ENCODE measurements around the gene ASB6. TPM values are rescaled to one million over a fixed set of nuclear protein-coding genes. Genes with fewer than 3 reads are reported as not detected.

The ASB6 gene
- total and polyA plus RNA-seq, 2 experiments from 2014 or later: 22.9 to 24.1 TPM

- Histone ChIP-seq H3K9ac (no peak overlapping the region), H3K9me3 (ENCODE audit: low read depth) (no peaks in the 10 kb centered on the region), H3F3A (ENCODE audit: insufficient read depth) (peaks cover 14% of the 10 kb centered on the region; the same call in 1 of the 2 replicates), H3K27ac (no peak overlapping the region), H4K20me1 (ENCODE audit: insufficient read depth) (no peaks in the 10 kb centered on the region), H3K4me3 (no peak overlapping the region), H3K4me2 (ENCODE audit: unreplicated experiment) (no peak overlapping the region), H3K4me1 (ENCODE audit: insufficient read depth) (peaks cover 19% of the 10 kb centered on the region), H3K79me2 (ENCODE audit: insufficient read depth) (no peaks in the 10 kb centered on the region), H3K36me3 (ENCODE audit: low read depth) (no peaks in the 10 kb centered on the region), H3K27me3 (replicated peaks; ENCODE audit: insufficient read depth) (no peaks in the 10 kb centered on the region), H2AFZ (no peak overlapping the region), H3K9me2 (ENCODE audit: insufficient read depth) (no peaks in the 10 kb centered on the region)
- DNase-seq: no peak
- WGBS, 2 experiments (ENCODE audit: low coverage in 1 of 2, low lambda C conversion rate in 2 of 2, missing lambda C conversion rate in 2 of 2): 89 to 92% methylated on average over 5 of the region's 5 CpGs
- in situ Hi-C loops (cut with MboI): no loop called here
- no peak for TF ChIP-seq EZH2phosphoT487 (IDR thresholded peaks at IDR 0.05; ENCODE audit: insufficient read depth, low read depth)
- TF ChIP-seq EZH2 (IDR thresholded peaks at IDR 0.05; ENCODE audit: insufficient read depth, poor library complexity, severe bottlenecking): no peak
These were observed 50.0 kb downstream of the ASB6 start for GRCh38 chr9:129591916-129592315.

GRCh38 chr9:129590466-129590865 is 51.5 kb downstream of the ASB6 start:
- WGBS, 2 experiments (ENCODE audit: low coverage in 1 of 2, low lambda C conversion rate in 2 of 2, missing lambda C conversion rate in 2 of 2): 82 to 89% methylated on average over 6 of the region's 6 CpGs
- Histone ChIP-seq H2AFZ (no peak overlapping the region), H3K9me3 (ENCODE audit: low read depth) (no peaks in the 10 kb centered on the region), H3K9me2 (ENCODE audit: insufficient read depth) (no peaks in the 10 kb centered on the region), H3K27ac (no peak overlapping the region), H3K4me2 (ENCODE audit: unreplicated experiment) (no peak overlapping the region), H3F3A (ENCODE audit: insufficient read depth) (peaks cover 4% of the 10 kb centered on the region; the same call in 1 of the 2 replicates), H4K20me1 (ENCODE audit: insufficient read depth) (no peaks in the 10 kb centered on the region), H3K4me1 (ENCODE audit: insufficient read depth) (peaks cover 6% of the 10 kb centered on the region), H3K79me2 (ENCODE audit: insufficient read depth) (no peaks in the 10 kb centered on the region), H3K36me3 (ENCODE audit: low read depth) (no peaks in the 10 kb centered on the region), H3K27me3 (replicated peaks; ENCODE audit: insufficient read depth) (no peaks in the 10 kb centered on the region), H3K9ac (no peak overlapping the region), H3K4me3 (no peak overlapping the region)
- no peak for TF ChIP-seq EZH2phosphoT487 (IDR thresholded peaks at IDR 0.05; ENCODE audit: insufficient read depth, low read depth)
- no peak for TF ChIP-seq EZH2 (IDR thresholded peaks at IDR 0.05; ENCODE audit: insufficient read depth, poor library complexity, severe bottlenecking)
- no peak for DNase-seq
- in situ Hi-C loops (cut with MboI): no loop called here

- no peak overlapping the region for H2AFZ ChIP-seq
- no peak overlapping the region for H3K9ac ChIP-seq
- no peak for DNase-seq
- no peaks in the 10 kb centered on the region for H3K27me3 ChIP-seq (replicated peaks; ENCODE audit: insufficient read depth)
- H3K36me3 ChIP-seq (ENCODE audit: low read depth): no peaks in the 10 kb centered on the region
- WGBS, 2 experiments (ENCODE audit: low coverage in 1 of 2, low lambda C conversion rate in 2 of 2, missing lambda C conversion rate in 2 of 2): 79 to 85% methylated on average over 21 to 23 of the region's 23 CpGs
- no peak overlapping the region for H3K4me3 ChIP-seq
- H3K4me2 ChIP-seq (ENCODE audit: unreplicated experiment): no peak overlapping the region
- TF ChIP-seq EZH2phosphoT487 (IDR thresholded peaks at IDR 0.05; ENCODE audit: insufficient read depth, low read depth) (no peak), EZH2 (IDR thresholded peaks at IDR 0.05; ENCODE audit: insufficient read depth, poor library complexity, severe bottlenecking) (no peak)
- in situ Hi-C loops (cut with MboI): no loop called here
- no peaks in the 10 kb centered on the region for H3F3A ChIP-seq (ENCODE audit: insufficient read depth)
- H3K4me1 ChIP-seq (ENCODE audit: insufficient read depth): no peaks in the 10 kb centered on the region
- H3K27ac ChIP-seq: no peak overlapping the region
- H3K9me3 ChIP-seq (ENCODE audit: low read depth): no peaks in the 10 kb centered on the region
- no peaks in the 10 kb centered on the region for H4K20me1 ChIP-seq (ENCODE audit: insufficient read depth)
- no peaks in the 10 kb centered on the region for H3K9me2 ChIP-seq (ENCODE audit: insufficient read depth)
- H3K79me2 ChIP-seq (ENCODE audit: insufficient read depth): no peaks in the 10 kb centered on the region
These were observed 54.3 kb downstream of the ASB6 start for GRCh38 chr9:129587487-129588262.

GRCh38 chr9:129586685-129587084 is 55.3 kb downstream of the ASB6 start:
- Histone ChIP-seq H4K20me1 (ENCODE audit: insufficient read depth) (no peaks in the 10 kb centered on the region), H2AFZ (no peak overlapping the region), H3K27me3 (replicated peaks; ENCODE audit: insufficient read depth) (no peaks in the 10 kb centered on the region), H3K4me2 (ENCODE audit: unreplicated experiment) (no peak overlapping the region), H3K36me3 (ENCODE audit: low read depth) (no peaks in the 10 kb centered on the region), H3F3A (ENCODE audit: insufficient read depth) (no peaks in the 10 kb centered on the region), H3K4me3 (no peak overlapping the region), H3K9ac (no peak overlapping the region), H3K9me2 (ENCODE audit: insufficient read depth) (no peaks in the 10 kb centered on the region), H3K9me3 (ENCODE audit: low read depth) (no peaks in the 10 kb centered on the region), H3K79me2 (ENCODE audit: insufficient read depth) (no peaks in the 10 kb centered on the region), H3K4me1 (ENCODE audit: insufficient read depth) (no peaks in the 10 kb centered on the region), H3K27ac (no peak overlapping the region)
- in situ Hi-C loops (cut with MboI): no loop called here
- WGBS, 2 experiments (ENCODE audit: low coverage in 1 of 2, low lambda C conversion rate in 2 of 2, missing lambda C conversion rate in 2 of 2): 51 to 65% methylated on average over 5 to 8 of the region's 8 CpGs
- TF ChIP-seq EZH2 (IDR thresholded peaks at IDR 0.05; ENCODE audit: insufficient read depth, poor library complexity, severe bottlenecking) (no peak), EZH2phosphoT487 (IDR thresholded peaks at IDR 0.05; ENCODE audit: insufficient read depth, low read depth) (no peak)
- DNase-seq: no peak
